Natural killer cell (primary cell): ENCODE data around the gene GRK2. TPM values are rescaled to one million over a fixed set of nuclear protein-coding genes. Genes with fewer than 3 reads are reported as not detected.
"Not testable (repeated sequence)": the region's sequence is repeated elsewhere in the genome, so short reads cannot be mapped to it uniquely, and the experiment has no call there.

Experiments used
- ATAC-seq, 3 donors: fragments of 150-1000 bp in 2 of 3; fragments of 200-7000 bp in 1 of 3; cut with Tn5 transposase; 1 replicate in 1 of 3; 2 replicates in 2 of 3; pipeline ENCODE4 v1.10.0; 2021; ENCODE audit warnings: mild to moderate bottlenecking in 2 of 3, moderate library complexity in 2 of 3
- DNase-seq, 2 donors: peaks; one replicate each; pipeline versions ENCODE4 v3.0.0 to v3.0.0-alpha.2; 2013 to 2021; ENCODE audit warnings: mixed read lengths in 1 of 2
- H3K27ac ChIP-seq: one replicate; pipeline ENCODE4 v1.5.1; 2013; ENCODE audit warnings: mild to moderate bottlenecking, low read length
- H3K27me3 ChIP-seq: one replicate; pipeline ENCODE4 v1.6.1; 2013; ENCODE audit warnings: low read length; ENCODE audit not compliant: control insufficient read depth, insufficient read depth
- H3K36me3 ChIP-seq: one replicate; pipeline ENCODE4 v1.6.1; 2013; ENCODE audit warnings: low read length; ENCODE audit not compliant: control insufficient read depth, insufficient read depth
- H3K4me1 ChIP-seq: one replicate; pipeline ENCODE4 v1.6.1; 2013; ENCODE audit warnings: low read length; ENCODE audit not compliant: control insufficient read depth, insufficient read depth
- H3K4me3 ChIP-seq: one replicate; pipeline ENCODE4 v1.5.1; 2013; ENCODE audit warnings: low read length
- H3K9me3 ChIP-seq: one replicate; pipeline ENCODE4 v1.6.1; 2013; ENCODE audit warnings: low read length; ENCODE audit not compliant: control insufficient read depth, insufficient read depth
- H3K27ac Mint-ChIP-seq, 2 donors: one replicate each; pipeline ENCODE4 v1.8.0; 2022; ENCODE audit warnings: mild to moderate bottlenecking in 2 of 2, mixed read lengths in 2 of 2, moderate library complexity in 1 of 2
- H3K27me3 Mint-ChIP-seq, 2 donors: one replicate each; pipeline ENCODE4 v1.8.0; 2022; ENCODE audit warnings: low read depth in 2 of 2, mixed read lengths in 2 of 2
- H3K36me3 Mint-ChIP-seq: one replicate; pipeline ENCODE4 v1.8.0; 2022; ENCODE audit warnings: mixed read lengths
- H3K4me1 Mint-ChIP-seq, 2 donors: one replicate each; pipeline ENCODE4 v1.8.0; 2022; ENCODE audit warnings: mixed read lengths in 2 of 2
- H3K4me3 Mint-ChIP-seq: one replicate; pipeline ENCODE4 v1.8.0; 2022; ENCODE audit warnings: mild to moderate bottlenecking, moderate library complexity, mixed read lengths
- H3K9me3 Mint-ChIP-seq, 2 donors: one replicate each; pipeline ENCODE4 v1.8.0; 2022; ENCODE audit warnings: mixed read lengths in 2 of 2
- CTCF ChIP-seq: fragments of 200-600 bp; IDR thresholded peaks from one replicate; pipeline ENCODE4 v1.8.0; 2022; ENCODE audit warnings: antibody characterized with exemption
- WGBS: methylation state at CpG from one replicate; pipeline ENCODE4 v1.1.7; 2013; ENCODE audit warnings: missing lambda C conversion rate; ENCODE audit not compliant: insufficient coverage; 5-methylcytosine and 5-hydroxymethylcytosine counted together
- intact Hi-C: fragments of 100-400 bp; cut with micrococcal nuclease; formaldehyde crosslinking; loops from one replicate; pipeline ENCODE4 v1.14.2; 2022
- total RNA-seq, 4 donors: library from RNA; stranded (reverse); fragments of 120-200 nt in 1 of 4; gene quantifications; one replicate each; pipeline versions ENCODE4 v1.2.3 to v1.2.4, GENCODE V29; 2013 to 2022

The GRK2 gene
- total RNA-seq, 3 donors from 2014 or later (not counting 1 experiment from before 2014, with no cell fraction given) = 390 to 482 (median 441) TPM

- intact Hi-C loops = no loop called here
- H3K4me1 ChIP-seq = peaks cover 4% of the 10 kb centered on the region
- H3K9me3 ChIP-seq = no peaks in the 10 kb centered on the region
- Mint-ChIP-seq H3K4me3 (no peak overlapping the region), H3K27ac (no peak overlapping the region), H3K4me1 (peaks cover 5 to 8% of the 10 kb centered on the region in 2 donors), H3K27me3 (no peaks in the 10 kb centered on the region), H3K9me3 (no peaks in the 10 kb centered on the region), H3K36me3 (peaks cover 14% of the 10 kb centered on the region)
- H3K27ac ChIP-seq = no peak overlapping the region
- H3K4me3 ChIP-seq = no peak overlapping the region
- DNase-seq (no peak), ATAC-seq (no peak)
- H3K36me3 ChIP-seq = peaks cover 46% of the 10 kb centered on the region
- no peaks in the 10 kb centered on the region for H3K27me3 ChIP-seq
- WGBS = 100% methylated on average over 1 of the region's 1 CpG
- no peak for TF ChIP-seq CTCF
Observed at GRCh38 chr11:67230886-67231285, 35.4 kb upstream of the GRK2 start.

GRCh38 chr11:67233584-67234190, 32.6 kb upstream of the GRK2 start:
- intact Hi-C loops = no loop called here
- no peak for TF ChIP-seq CTCF
- peaks cover 4% of the 10 kb centered on the region for H3K4me1 ChIP-seq
- no peaks in the 10 kb centered on the region for H3K9me3 ChIP-seq
- DNase-seq = no peak
- no peaks in the 10 kb centered on the region for H3K27me3 ChIP-seq
- H3K27me3 Mint-ChIP-seq = no peaks in the 10 kb centered on the region
- H3K27ac ChIP-seq = no peak overlapping the region
- no peak overlapping the region for H3K4me3 ChIP-seq
- H3K9me3 Mint-ChIP-seq = no peaks in the 10 kb centered on the region
- no peak for ATAC-seq
- 91% methylated on average over 4 of the region's 7 CpGs for WGBS
- peaks cover 6 to 8% of the 10 kb centered on the region in 2 donors for H3K4me1 Mint-ChIP-seq
- peak overlapping the region; percentile 21 to 52 for H3K27ac Mint-ChIP-seq
- peaks cover 34% of the 10 kb centered on the region for H3K36me3 ChIP-seq
- H3K36me3 Mint-ChIP-seq = peaks cover 7% of the 10 kb centered on the region
- H3K4me3 Mint-ChIP-seq = no peak overlapping the region

- H3K9me3 ChIP-seq, H3K9me3 Mint-ChIP-seq, H3K27me3 Mint-ChIP-seq, H3K4me3 Mint-ChIP-seq, H3K36me3 Mint-ChIP-seq, intact Hi-C loops, DNase-seq, H3K27me3 ChIP-seq, H3K4me3 ChIP-seq, H3K27ac ChIP-seq, ATAC-seq: not testable (repeated sequence)
- peaks cover 26% of the 10 kb centered on the region for H3K36me3 ChIP-seq
- 98% methylated on average over 4 of the region's 8 CpGs for WGBS
- H3K4me1 ChIP-seq = peaks cover 13% of the 10 kb centered on the region
- H3K4me1 Mint-ChIP-seq = peaks cover 15 to 17% of the 10 kb centered on the region in 2 donors
- peak overlapping the region in 1 of 2 donors; percentile 52 for H3K27ac Mint-ChIP-seq
Observed at GRCh38 chr11:67234571-67234970, 31.7 kb upstream of the GRK2 start.

GRCh38 chr11:67237574-67237973, 28.7 kb upstream of the GRK2 start:
- TF ChIP-seq CTCF = no peak
- ATAC-seq = no peak
- H3K36me3 Mint-ChIP-seq = peaks cover 7% of the 10 kb centered on the region
- H3K36me3 ChIP-seq = peaks cover 7% of the 10 kb centered on the region
- no peaks in the 10 kb centered on the region for H3K27me3 Mint-ChIP-seq
- no peak overlapping the region for H3K27ac ChIP-seq
- H3K9me3 ChIP-seq = no peaks in the 10 kb centered on the region
- no CpG with 5 or more reads among the region's 1 CpG for WGBS
- DNase-seq = no peak
- H3K4me1 Mint-ChIP-seq = peaks cover 45 to 46% of the 10 kb centered on the region in 2 donors
- no peaks in the 10 kb centered on the region for H3K9me3 Mint-ChIP-seq
- no peak overlapping the region for H3K4me3 ChIP-seq
- peaks cover 31% of the 10 kb centered on the region for H3K4me1 ChIP-seq
- intact Hi-C loops = no loop called here
- no peak overlapping the region for H3K4me3 Mint-ChIP-seq
- H3K27me3 ChIP-seq = no peaks in the 10 kb centered on the region
- H3K27ac Mint-ChIP-seq = no peak overlapping the region
